HK-2 (cell line): Measurements from ENCODE around the gene INHBC.

Experiments
- DNase-seq: peaks from one replicate; pipeline ENCODE4 v3.0.0-alpha.2; 2018; ENCODE audit not compliant: unreplicated experiment

Gene INHBC

GRCh38 chr12:57469296-57470164 is 34.9 kb downstream of the INHBC start:
- no peak for DNase-seq

GRCh38 chr12:57470286-57470969 is 35.8 kb downstream of the INHBC start:
- DNase-seq = no peak

- no peak for DNase-seq
Measured at GRCh38 chr12:57470970-57471656, 36.5 kb downstream of the INHBC start.

- no peak for DNase-seq
Measured at GRCh38 chr12:57471661-57472060, 37.1 kb downstream of the INHBC start.

GRCh38 chr12:57472391-57472790 is 37.8 kb downstream of the INHBC start:
- DNase-seq = no peak

- DNase-seq = no peak
Measured at GRCh38 chr12:57473392-57473791, 38.8 kb downstream of the INHBC start.

GRCh38 chr12:57473886-57474285 is 39.3 kb downstream of the INHBC start:
- no peak for DNase-seq

- DNase-seq = no peak
Measured at GRCh38 chr12:57474430-57474829, 39.8 kb downstream of the INHBC start.

- DNase-seq = no peak
Measured at GRCh38 chr12:57474862-57475261, 40.3 kb downstream of the INHBC start.

GRCh38 chr12:57475271-57476161 is 40.9 kb downstream of the INHBC start:
- no peak for DNase-seq

GRCh38 chr12:57476162-57476992 is 41.8 kb downstream of the INHBC start:
- no peak for DNase-seq

- no peak for DNase-seq
Measured at GRCh38 chr12:57476993-57477709, 42.6 kb downstream of the INHBC start.

GRCh38 chr12:57477710-57478681 is 43.4 kb downstream of the INHBC start:
- DNase-seq = no peak

GRCh38 chr12:57479043-57479375 is 44.4 kb downstream of the INHBC start:
- DNase-seq = no peak

GRCh38 chr12:57479376-57480115 is 45.0 kb downstream of the INHBC start, which contains the start of gene ARHGAP9:
Gene ARHGAP9, minus strand, starts transcription at chr12:57479866. Its CDS starts 460 bp downstream, at chr12:57479406.
- no peak for DNase-seq

GRCh38 chr12:57481671-57482070 is 47.1 kb downstream of the INHBC start:
- DNase-seq = no peak

GRCh38 chr12:57483466-57483865 is 48.9 kb downstream of the INHBC start:
- DNase-seq = no peak

- DNase-seq = no peak
Measured at GRCh38 chr12:57485695-57486094, 51.1 kb downstream of the INHBC start.
